Endothelial cell (in vitro differentiated cells): ENCODE measurements around the gene HAUS8. TPM values are rescaled to one million over a fixed set of nuclear protein-coding genes. Genes with fewer than 3 reads are reported as not detected.
A peak's percentile ranks its signal among the peaks of the same experiment; 100 is the strongest.

Source experiments
- DNase-seq: peaks from one replicate; pipeline ENCODE4 v3.0.0; 2021; ENCODE audit warnings: low spot score
- H3K27ac Mint-ChIP-seq: one replicate; pipeline ENCODE4 v1.8.0; 2021; ENCODE audit warnings: mixed read lengths, inconsistent platforms; ENCODE audit not compliant: unreplicated experiment
- H3K27me3 Mint-ChIP-seq: one replicate; pipeline ENCODE4 v1.8.0; 2021; ENCODE audit warnings: mild to moderate bottlenecking, moderate library complexity, mixed read lengths, inconsistent platforms; ENCODE audit not compliant: unreplicated experiment
- H3K36me3 Mint-ChIP-seq: one replicate; pipeline ENCODE4 v1.8.0; 2021; ENCODE audit warnings: mild to moderate bottlenecking, low read depth, mixed read lengths, inconsistent platforms; ENCODE audit not compliant: unreplicated experiment
- H3K4me1 Mint-ChIP-seq: one replicate; pipeline ENCODE4 v1.8.0; 2021; ENCODE audit warnings: mild to moderate bottlenecking, mixed read lengths, inconsistent platforms; ENCODE audit not compliant: unreplicated experiment
- H3K4me3 Mint-ChIP-seq: one replicate; pipeline ENCODE4 v1.8.0; 2021; ENCODE audit warnings: mild to moderate bottlenecking, mixed read lengths, inconsistent platforms; ENCODE audit not compliant: unreplicated experiment
- H3K9me3 Mint-ChIP-seq: one replicate; pipeline ENCODE4 v1.8.0; 2021; ENCODE audit warnings: mixed read lengths, inconsistent platforms; ENCODE audit not compliant: unreplicated experiment
- total RNA-seq: library from RNA; stranded (reverse); fragmentation: NEBNext Ultra II Directional; extraction: Animal tissue kit (Norgen Biotek cat#: 25700); gene quantifications from one replicate; pipeline ENCODE4 v1.2.1, GENCODE V29; 2021; ENCODE audit not compliant: unreplicated experiment
- TF ChIP-seq, protein P1 (sequence below): fragments of 200-600 bp; sonication (generic); IDR thresholded peaks from one replicate; pipeline ENCODE4 v1.5.0; 2021; ENCODE audit warnings: antibody characterized with exemption; ENCODE audit not compliant: unreplicated experiment

HAUS8 gene
- total RNA-seq, 1 donor from 2014 or later, result 6.9 TPM

GRCh38 chr19:17031741-17032140 is 43.5 kb downstream of the HAUS8 start:
- Mint-ChIP-seq H3K4me3 (no peak overlapping the region), H3K27ac (no peak overlapping the region), H3K9me3 (no peaks in the 10 kb centered on the region), H3K36me3 (no peaks in the 10 kb centered on the region), H3K27me3 (peaks cover 11% of the 10 kb centered on the region), H3K4me1 (no peaks in the 10 kb centered on the region)
- DNase-seq, result no peak
- TF ChIP-seq, protein P1, sequence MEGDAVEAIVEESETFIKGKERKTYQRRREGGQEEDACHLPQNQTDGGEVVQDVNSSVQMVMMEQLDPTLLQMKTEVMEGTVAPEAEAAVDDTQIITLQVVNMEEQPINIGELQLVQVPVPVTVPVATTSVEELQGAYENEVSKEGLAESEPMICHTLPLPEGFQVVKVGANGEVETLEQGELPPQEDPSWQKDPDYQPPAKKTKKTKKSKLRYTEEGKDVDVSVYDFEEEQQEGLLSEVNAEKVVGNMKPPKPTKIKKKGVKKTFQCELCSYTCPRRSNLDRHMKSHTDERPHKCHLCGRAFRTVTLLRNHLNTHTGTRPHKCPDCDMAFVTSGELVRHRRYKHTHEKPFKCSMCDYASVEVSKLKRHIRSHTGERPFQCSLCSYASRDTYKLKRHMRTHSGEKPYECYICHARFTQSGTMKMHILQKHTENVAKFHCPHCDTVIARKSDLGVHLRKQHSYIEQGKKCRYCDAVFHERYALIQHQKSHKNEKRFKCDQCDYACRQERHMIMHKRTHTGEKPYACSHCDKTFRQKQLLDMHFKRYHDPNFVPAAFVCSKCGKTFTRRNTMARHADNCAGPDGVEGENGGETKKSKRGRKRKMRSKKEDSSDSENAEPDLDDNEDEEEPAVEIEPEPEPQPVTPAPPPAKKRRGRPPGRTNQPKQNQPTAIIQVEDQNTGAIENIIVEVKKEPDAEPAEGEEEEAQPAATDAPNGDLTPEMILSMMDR, result no peak

- H3K27me3 Mint-ChIP-seq, result peaks cover 18% of the 10 kb centered on the region
- TF ChIP-seq, protein P1, result no peak
- peaks cover 8% of the 10 kb centered on the region for H3K9me3 Mint-ChIP-seq
- H3K4me1 Mint-ChIP-seq, result peaks cover 5% of the 10 kb centered on the region
- no peak for DNase-seq
- peaks cover 15% of the 10 kb centered on the region for H3K36me3 Mint-ChIP-seq
- no peak overlapping the region for H3K27ac Mint-ChIP-seq
- no peak overlapping the region for H3K4me3 Mint-ChIP-seq
Measured at GRCh38 chr19:17027535-17027975, 47.7 kb downstream of the HAUS8 start.

DNA sequence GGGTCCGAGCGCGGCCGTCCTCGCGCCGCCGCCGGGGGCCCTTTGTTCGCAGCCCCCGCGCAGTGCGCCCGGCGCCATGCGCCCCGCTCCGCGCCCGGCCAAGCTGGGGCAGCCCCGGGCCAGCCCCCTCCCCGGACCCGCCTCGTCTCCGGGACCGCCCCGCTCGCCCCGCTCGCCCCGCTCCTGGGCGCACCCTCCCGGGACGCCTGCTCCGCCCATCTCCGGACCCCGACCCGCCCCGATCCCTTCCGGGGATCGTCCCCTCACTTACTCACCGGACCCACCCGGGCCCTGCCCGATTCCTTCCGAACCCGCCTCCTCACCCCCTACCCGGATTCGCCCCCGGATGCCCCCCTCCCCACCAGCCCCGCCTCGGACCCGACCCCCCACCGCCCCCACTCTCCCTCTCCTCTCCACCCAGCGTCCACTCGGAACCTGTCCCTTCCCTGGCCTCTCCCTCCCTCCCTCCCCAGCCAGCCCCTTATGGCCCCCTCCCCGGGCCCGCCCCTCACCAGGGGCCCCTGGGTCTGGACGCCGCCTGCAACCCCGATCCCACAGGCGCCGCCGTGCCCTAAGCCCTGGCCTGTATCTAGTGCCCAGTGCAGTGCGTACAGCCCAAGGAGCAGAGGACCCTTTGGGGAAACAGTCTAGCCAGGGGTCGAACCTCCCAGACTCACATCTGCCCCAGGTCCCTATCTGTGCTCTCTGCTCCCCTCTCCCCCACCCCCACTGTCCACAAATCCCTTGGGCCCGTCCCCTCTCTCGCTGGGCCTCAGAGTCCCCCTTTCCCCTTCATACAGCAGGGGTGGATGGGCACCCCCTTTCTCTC is 48.3 kb downstream of the HAUS8 start, which contains the start of gene CPAMD8:
TSS of gene CPAMD8 (minus strand) at position 105 of the 829 bp plus-strand sequence. CDS start 168 bp downstream, outside the sequence.
- Mint-ChIP-seq H3K27me3 (peaks cover 18% of the 10 kb centered on the region), H3K4me3 (peak within 1 kb of the TSS; percentile 86), H3K36me3 (peaks cover 15% of the 10 kb centered on the region), H3K9me3 (peaks cover 9% of the 10 kb centered on the region), H3K27ac (no peak within 1 kb of the TSS), H3K4me1 (peaks cover 5% of the 10 kb centered on the region)
- TF ChIP-seq, protein P1, result no peak
- DNase-seq, result no peak

- Mint-ChIP-seq H3K4me3 (peak overlapping the region; percentile 86), H3K9me3 (peaks cover 9% of the 10 kb centered on the region), H3K27me3 (peaks cover 18% of the 10 kb centered on the region), H3K27ac (no peak overlapping the region), H3K4me1 (peaks cover 5% of the 10 kb centered on the region), H3K36me3 (peaks cover 15% of the 10 kb centered on the region)
- DNase-seq, result no peak
- TF ChIP-seq, protein P1, result no peak
Measured at GRCh38 chr19:17025991-17026658, 49.1 kb downstream of the HAUS8 start.
